Measurements from ENCODE around the gene LDLRAD2.
A peak's percentile ranks its signal among the peaks of the same experiment; 100 is the strongest.

LDLRAD2 gene

GRCh38 chr1:21801100-21801499 is 11.0 kb upstream of the LDLRAD2 start:
- TF ChIP-seq EZH2phosphoT487 (IDR thresholded peaks at IDR 0.05; ENCODE audit: low read depth) (no peak), CTCF (IDR thresholded peaks at IDR 0.05; ENCODE audit: low read depth, low read length) (no peak)
- H3K36me3 ChIP-seq (replicated peaks; ENCODE audit: low read depth, low read length), result no peaks in the 10 kb centered on the region

GRCh38 chr1:21804536-21804935 is 7.5 kb upstream of the LDLRAD2 start:
- no peaks in the 10 kb centered on the region for H3K79me2 ChIP-seq (ENCODE audit: low read length)
- H3K9me3 ChIP-seq (ENCODE audit: insufficient read depth, low read length), result no peaks in the 10 kb centered on the region
- H3K9ac ChIP-seq (ENCODE audit: low read length), result no peak overlapping the region
- TF ChIP-seq CTCF (IDR thresholded peaks at IDR 0.05; ENCODE audit: low read depth, low read length) (no peak), EZH2phosphoT487 (IDR thresholded peaks at IDR 0.05; ENCODE audit: low read depth) (no peak)
- no peak overlapping the region for H2AFZ ChIP-seq (ENCODE audit: low read depth, low read length)
- H3K4me2 ChIP-seq (ENCODE audit: low read length), result no peak overlapping the region
- no peaks in the 10 kb centered on the region for H3K4me1 ChIP-seq (ENCODE audit: low read length)
- H3K4me3 ChIP-seq (ENCODE audit: low read length), result no peak overlapping the region
- no peaks in the 10 kb centered on the region for H3K36me3 ChIP-seq (replicated peaks; ENCODE audit: low read depth, low read length)
- no peak overlapping the region for H3K27ac ChIP-seq (ENCODE audit: low read length)
- H4K20me1 ChIP-seq (ENCODE audit: insufficient read depth, low read length), result no peaks in the 10 kb centered on the region
- no peaks in the 10 kb centered on the region for H3K27me3 ChIP-seq (ENCODE audit: low read depth, low read length)

More at GRCh38 chr1:21801100-21801499, 11.0 kb upstream of the LDLRAD2 start:
- H3K4me3 ChIP-seq (ENCODE audit: low read length), result no peak overlapping the region
- H3K27me3 ChIP-seq (ENCODE audit: low read depth, low read length), result no peaks in the 10 kb centered on the region
- H3K9me3 ChIP-seq (ENCODE audit: insufficient read depth, low read length), result no peaks in the 10 kb centered on the region
- H3K9ac ChIP-seq (ENCODE audit: low read length), result no peak overlapping the region
- H2AFZ ChIP-seq (ENCODE audit: low read depth, low read length), result no peak overlapping the region
- H3K27ac ChIP-seq (ENCODE audit: low read length), result no peak overlapping the region
- no peaks in the 10 kb centered on the region for H4K20me1 ChIP-seq (ENCODE audit: insufficient read depth, low read length)
- 0 out of 2 replicates have a peak, but pooled peaks cover 3% of the 10 kb centered on the region for H3K4me1 ChIP-seq (ENCODE audit: low read length)
- H3K4me2 ChIP-seq (ENCODE audit: low read length), result no peak overlapping the region
- H3K79me2 ChIP-seq (ENCODE audit: low read length), result no peaks in the 10 kb centered on the region

- H2AFZ ChIP-seq (ENCODE audit: low read depth, low read length), result no peak overlapping the region
- no peaks in the 10 kb centered on the region for H3K79me2 ChIP-seq (ENCODE audit: low read length)
- H3K36me3 ChIP-seq (replicated peaks; ENCODE audit: low read depth, low read length), result no peaks in the 10 kb centered on the region
- no peaks in the 10 kb centered on the region for H4K20me1 ChIP-seq (ENCODE audit: insufficient read depth, low read length)
- TF ChIP-seq EZH2phosphoT487 (IDR thresholded peaks at IDR 0.05; ENCODE audit: low read depth) (no peak), CTCF (IDR thresholded peaks at IDR 0.05; ENCODE audit: low read depth, low read length) (no peak)
- H3K4me3 ChIP-seq (ENCODE audit: low read length), result peak overlapping the region; percentile 89
- H3K9me3 ChIP-seq (ENCODE audit: insufficient read depth, low read length), result no peaks in the 10 kb centered on the region
- H3K4me2 ChIP-seq (ENCODE audit: low read length), result peak overlapping the region; percentile 78; the same call in 1 of the 2 replicates
- no peak overlapping the region for H3K9ac ChIP-seq (ENCODE audit: low read length)
- no peaks in the 10 kb centered on the region for H3K27me3 ChIP-seq (ENCODE audit: low read depth, low read length)
- no peak overlapping the region for H3K27ac ChIP-seq (ENCODE audit: low read length)
- H3K4me1 ChIP-seq (ENCODE audit: low read length), result peaks cover 4% of the 10 kb centered on the region; the same call in 1 of the 2 replicates
Observed at GRCh38 chr1:21813542-21813941, 1.5 kb downstream of the LDLRAD2 start.

- Histone ChIP-seq H3K4me1 (ENCODE audit: low read length) (peaks cover 4% of the 10 kb centered on the region; the same call in 1 of the 2 replicates), H3K4me2 (ENCODE audit: low read length) (peak overlapping the region; percentile 78), H3K9me3 (ENCODE audit: insufficient read depth, low read length) (no peaks in the 10 kb centered on the region), H2AFZ (ENCODE audit: low read depth, low read length) (peak overlapping the region; percentile 98), H4K20me1 (ENCODE audit: insufficient read depth, low read length) (no peaks in the 10 kb centered on the region), H3K27me3 (ENCODE audit: low read depth, low read length) (no peaks in the 10 kb centered on the region), H3K9ac (ENCODE audit: low read length) (peak overlapping the region; percentile 62), H3K36me3 (replicated peaks; ENCODE audit: low read depth, low read length) (no peaks in the 10 kb centered on the region), H3K4me3 (ENCODE audit: low read length) (peak overlapping the region; percentile 89), H3K27ac (ENCODE audit: low read length) (no peak overlapping the region), H3K79me2 (ENCODE audit: low read length) (no peaks in the 10 kb centered on the region)
- TF ChIP-seq CTCF (IDR thresholded peaks at IDR 0.05; ENCODE audit: low read depth, low read length), result peak; percentile 59
- TF ChIP-seq EZH2phosphoT487 (IDR thresholded peaks at IDR 0.05; ENCODE audit: low read depth), result no peak
Observed at GRCh38 chr1:21814241-21814918, 2.3 kb downstream of the LDLRAD2 start.

Measured in OCI-LY3 (cell line).